ENCODE measurements around the gene PAK6.

PAK6 gene

DNA sequence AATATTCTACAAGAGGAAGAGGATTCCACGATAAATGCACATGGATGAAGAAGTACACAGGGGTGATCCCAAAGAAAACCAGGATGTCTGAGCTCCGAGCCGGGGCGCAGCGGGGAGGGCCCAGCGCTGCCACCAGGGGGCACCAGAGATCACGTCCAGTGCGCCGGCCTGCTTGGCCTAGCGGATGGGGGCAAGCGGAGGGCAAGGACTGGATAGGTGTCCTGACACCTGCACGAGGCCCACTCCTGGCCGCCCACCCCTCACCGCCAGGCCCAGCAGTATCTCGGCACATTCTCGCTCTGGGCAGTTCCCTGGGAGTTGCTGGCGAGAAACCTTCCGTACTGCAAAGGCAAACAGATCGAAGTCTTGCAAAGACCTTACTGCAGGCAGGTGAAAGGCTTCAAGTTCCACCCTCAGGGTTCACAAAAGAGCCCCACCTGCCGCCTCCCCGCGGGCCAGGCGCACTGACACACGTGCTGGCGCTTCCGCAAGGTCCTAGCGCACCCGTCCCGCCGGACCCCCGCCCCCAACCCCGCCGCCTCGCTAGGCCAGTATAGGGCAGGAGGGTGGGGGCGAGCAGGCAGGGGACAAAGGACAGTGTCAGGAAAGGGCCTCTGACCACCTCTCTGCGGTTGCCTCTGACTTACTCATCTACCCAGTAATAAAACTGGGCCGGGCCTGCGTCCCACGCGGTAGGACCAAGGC, 40.7 kb downstream of the PAK6 start:
- Histone ChIP-seq H3K4me2 (ENCODE audit: low read length) (no peak overlapping the region), H3K4me3 (ENCODE audit: low read length) (no peak overlapping the region), H3K27me3 (ENCODE audit: control insufficient read depth, low read length) (peaks cover 47% of the 10 kb centered on the region), H3F3A (ENCODE audit: control insufficient read depth, insufficient read depth) (no peaks in the 10 kb centered on the region), H3K9me2 (replicated peaks; ENCODE audit: control insufficient read depth, low read length) (no peaks in the 10 kb centered on the region), H3K9me3 (ENCODE audit: control insufficient read depth, insufficient read depth, low read length) (no peaks in the 10 kb centered on the region), H3K4me1 (ENCODE audit: control insufficient read depth, low read length) (peaks cover 37% of the 10 kb centered on the region), H3K27ac (ENCODE audit: low read depth, low read length) (no peak overlapping the region), H4K20me1 (ENCODE audit: control insufficient read depth, insufficient read depth, low read depth, low read length) (no peaks in the 10 kb centered on the region), H3K79me2 (ENCODE audit: control insufficient read depth, low read length) (no peaks in the 10 kb centered on the region), H3K36me3 (ENCODE audit: control insufficient read depth, low read length) (no peaks in the 10 kb centered on the region)
- TF ChIP-seq EZH2phosphoT487 (IDR thresholded peaks at IDR 0.05; ENCODE audit: borderline replicate concordance, low read length): 0 out of 2 replicates have a peak, but pooled peaks have one; percentile 1
- TF ChIP-seq, protein P1, sequence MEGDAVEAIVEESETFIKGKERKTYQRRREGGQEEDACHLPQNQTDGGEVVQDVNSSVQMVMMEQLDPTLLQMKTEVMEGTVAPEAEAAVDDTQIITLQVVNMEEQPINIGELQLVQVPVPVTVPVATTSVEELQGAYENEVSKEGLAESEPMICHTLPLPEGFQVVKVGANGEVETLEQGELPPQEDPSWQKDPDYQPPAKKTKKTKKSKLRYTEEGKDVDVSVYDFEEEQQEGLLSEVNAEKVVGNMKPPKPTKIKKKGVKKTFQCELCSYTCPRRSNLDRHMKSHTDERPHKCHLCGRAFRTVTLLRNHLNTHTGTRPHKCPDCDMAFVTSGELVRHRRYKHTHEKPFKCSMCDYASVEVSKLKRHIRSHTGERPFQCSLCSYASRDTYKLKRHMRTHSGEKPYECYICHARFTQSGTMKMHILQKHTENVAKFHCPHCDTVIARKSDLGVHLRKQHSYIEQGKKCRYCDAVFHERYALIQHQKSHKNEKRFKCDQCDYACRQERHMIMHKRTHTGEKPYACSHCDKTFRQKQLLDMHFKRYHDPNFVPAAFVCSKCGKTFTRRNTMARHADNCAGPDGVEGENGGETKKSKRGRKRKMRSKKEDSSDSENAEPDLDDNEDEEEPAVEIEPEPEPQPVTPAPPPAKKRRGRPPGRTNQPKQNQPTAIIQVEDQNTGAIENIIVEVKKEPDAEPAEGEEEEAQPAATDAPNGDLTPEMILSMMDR (IDR thresholded peaks at IDR 0.05; ENCODE audit: low read depth, low read length, poor library complexity, severe bottlenecking): peak; percentile 100

DNA sequence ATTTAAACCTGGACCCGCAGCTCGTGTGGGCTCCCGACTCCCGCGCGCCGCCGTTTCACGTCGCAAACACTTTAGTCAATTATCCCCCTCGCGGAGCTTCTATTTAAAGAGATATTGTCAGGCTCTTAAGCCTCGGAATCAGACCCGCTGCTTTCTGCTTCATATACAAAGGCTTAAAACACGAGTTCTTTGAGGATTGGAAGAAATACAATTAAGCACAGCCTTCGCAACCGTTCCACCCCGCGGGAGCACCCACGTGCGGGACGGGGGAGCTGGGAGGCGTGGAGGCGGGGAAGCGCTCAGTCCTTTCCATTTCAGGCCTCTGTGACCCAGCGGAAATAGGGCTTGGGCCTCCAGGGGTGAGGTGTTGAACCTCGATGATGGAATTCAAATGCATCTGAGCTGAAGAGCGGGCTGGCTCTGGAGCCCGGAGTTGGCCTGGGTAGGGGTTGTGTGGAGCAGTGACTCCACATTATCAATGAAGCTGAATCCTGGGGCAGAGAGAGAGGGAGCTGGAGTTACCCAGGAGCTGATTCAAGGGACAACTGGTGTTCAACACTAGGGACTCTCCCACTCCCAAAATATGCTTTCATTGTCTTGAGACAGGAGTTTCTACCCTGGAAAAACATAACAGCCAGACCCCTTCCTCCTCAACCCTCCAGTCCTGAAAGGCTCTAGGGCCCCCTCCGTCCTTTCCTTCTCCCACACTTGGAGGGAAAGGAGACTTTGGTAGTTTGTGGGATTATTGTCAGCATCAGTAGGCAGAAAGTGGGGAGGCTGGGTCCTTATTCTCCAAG, 41.6 kb downstream of the PAK6 start:
- Histone ChIP-seq H3K27me3 (ENCODE audit: control insufficient read depth, low read length) (peaks cover 47% of the 10 kb centered on the region), H3K4me3 (ENCODE audit: low read length) (no peak overlapping the region)

DNA sequence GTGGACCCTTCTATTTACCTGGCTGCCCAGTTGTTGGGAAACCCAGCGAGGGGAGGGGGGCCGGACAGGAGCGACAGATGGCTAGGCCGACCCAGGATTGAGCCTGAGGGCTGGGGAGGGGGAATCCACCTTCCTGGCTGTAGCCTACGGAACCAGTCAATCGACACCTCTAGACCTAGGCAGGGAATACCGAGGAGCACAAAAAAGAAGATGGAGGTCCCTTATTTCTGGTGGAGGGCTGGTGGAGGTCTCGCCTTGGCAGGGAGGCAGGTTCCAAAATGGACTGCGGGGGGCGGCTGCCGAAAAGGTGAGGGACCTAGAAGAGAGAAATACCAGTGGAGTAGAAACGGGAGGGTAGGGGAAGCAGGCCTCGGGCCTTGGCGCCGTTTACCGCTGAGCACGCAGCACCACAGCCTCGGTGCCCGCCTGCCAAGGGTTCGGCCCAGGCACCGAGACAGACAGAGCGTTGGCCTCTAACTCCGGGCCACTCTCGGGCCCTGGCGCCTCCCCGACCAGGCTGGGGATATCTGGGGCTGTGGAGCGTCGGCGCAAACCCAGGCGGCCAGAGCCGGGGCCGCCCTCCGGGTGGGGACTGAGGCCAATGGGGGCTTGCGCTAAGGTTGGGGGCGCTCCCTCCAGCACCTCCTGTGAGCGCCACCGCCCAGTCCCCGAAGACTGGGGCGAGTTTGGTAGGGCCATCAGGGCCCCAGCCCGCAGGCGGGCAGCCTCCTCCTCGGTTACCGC, 42.4 kb downstream of the PAK6 start:
- Histone ChIP-seq H3K4me3 (ENCODE audit: low read length) (no peak overlapping the region), H3K4me1 (ENCODE audit: control insufficient read depth, low read length) (peaks cover 32% of the 10 kb centered on the region), H3K36me3 (ENCODE audit: control insufficient read depth, low read length) (no peaks in the 10 kb centered on the region), H3F3A (ENCODE audit: control insufficient read depth, insufficient read depth) (0 out of 2 replicates have a peak, but pooled peaks cover 3% of the 10 kb centered on the region), H3K79me2 (ENCODE audit: control insufficient read depth, low read length) (no peaks in the 10 kb centered on the region), H4K20me1 (ENCODE audit: control insufficient read depth, insufficient read depth, low read depth, low read length) (no peaks in the 10 kb centered on the region), H3K27me3 (ENCODE audit: control insufficient read depth, low read length) (peaks cover 47% of the 10 kb centered on the region), H3K9me2 (replicated peaks; ENCODE audit: control insufficient read depth, low read length) (no peaks in the 10 kb centered on the region), H3K9me3 (ENCODE audit: control insufficient read depth, insufficient read depth, low read length) (no peaks in the 10 kb centered on the region), H3K27ac (ENCODE audit: low read depth, low read length) (no peak overlapping the region), H3K4me2 (ENCODE audit: low read length) (no peak overlapping the region)
- TF ChIP-seq, protein P1 (IDR thresholded peaks at IDR 0.05; ENCODE audit: low read depth, low read length, poor library complexity, severe bottlenecking): no peak
- TF ChIP-seq EZH2phosphoT487 (IDR thresholded peaks at IDR 0.05; ENCODE audit: borderline replicate concordance, low read length): no peak

More for the DNA sequence above, 41.6 kb downstream of the PAK6 start:
- TF ChIP-seq EZH2phosphoT487 (IDR thresholded peaks at IDR 0.05; ENCODE audit: borderline replicate concordance, low read length): no peak
- TF ChIP-seq, protein P1 (IDR thresholded peaks at IDR 0.05; ENCODE audit: low read depth, low read length, poor library complexity, severe bottlenecking): no peak
- Histone ChIP-seq H3K4me1 (ENCODE audit: control insufficient read depth, low read length) (peaks cover 35% of the 10 kb centered on the region), H3K4me2 (ENCODE audit: low read length) (no peak overlapping the region), H3K79me2 (ENCODE audit: control insufficient read depth, low read length) (no peaks in the 10 kb centered on the region), H4K20me1 (ENCODE audit: control insufficient read depth, insufficient read depth, low read depth, low read length) (no peaks in the 10 kb centered on the region), H3K27ac (ENCODE audit: low read depth, low read length) (no peak overlapping the region), H3K36me3 (ENCODE audit: control insufficient read depth, low read length) (no peaks in the 10 kb centered on the region), H3K9me3 (ENCODE audit: control insufficient read depth, insufficient read depth, low read length) (no peaks in the 10 kb centered on the region), H3K9me2 (replicated peaks; ENCODE audit: control insufficient read depth, low read length) (no peaks in the 10 kb centered on the region), H3F3A (ENCODE audit: control insufficient read depth, insufficient read depth) (0 out of 2 replicates have a peak, but pooled peaks cover 3% of the 10 kb centered on the region)
